ENCODE results near the gene FXYD6. TPM values are rescaled to one million over a fixed set of nuclear protein-coding genes. Genes with fewer than 3 reads are reported as not detected.

FXYD6 gene
- total and polyA plus RNA-seq, 12 donors: 34.3 to 218 (median 94.1) TPM

GRCh38 chr11:117831661-117832415, 44.6 kb downstream of the FXYD6 start:
- DNase-seq: peak in 2 of 7 donors; percentile 18 to 41
- no peak for TF ChIP-seq POLR2A (IDR thresholded peaks at IDR 0.05)
- TF ChIP-seq, protein P1, sequence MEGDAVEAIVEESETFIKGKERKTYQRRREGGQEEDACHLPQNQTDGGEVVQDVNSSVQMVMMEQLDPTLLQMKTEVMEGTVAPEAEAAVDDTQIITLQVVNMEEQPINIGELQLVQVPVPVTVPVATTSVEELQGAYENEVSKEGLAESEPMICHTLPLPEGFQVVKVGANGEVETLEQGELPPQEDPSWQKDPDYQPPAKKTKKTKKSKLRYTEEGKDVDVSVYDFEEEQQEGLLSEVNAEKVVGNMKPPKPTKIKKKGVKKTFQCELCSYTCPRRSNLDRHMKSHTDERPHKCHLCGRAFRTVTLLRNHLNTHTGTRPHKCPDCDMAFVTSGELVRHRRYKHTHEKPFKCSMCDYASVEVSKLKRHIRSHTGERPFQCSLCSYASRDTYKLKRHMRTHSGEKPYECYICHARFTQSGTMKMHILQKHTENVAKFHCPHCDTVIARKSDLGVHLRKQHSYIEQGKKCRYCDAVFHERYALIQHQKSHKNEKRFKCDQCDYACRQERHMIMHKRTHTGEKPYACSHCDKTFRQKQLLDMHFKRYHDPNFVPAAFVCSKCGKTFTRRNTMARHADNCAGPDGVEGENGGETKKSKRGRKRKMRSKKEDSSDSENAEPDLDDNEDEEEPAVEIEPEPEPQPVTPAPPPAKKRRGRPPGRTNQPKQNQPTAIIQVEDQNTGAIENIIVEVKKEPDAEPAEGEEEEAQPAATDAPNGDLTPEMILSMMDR (IDR thresholded peaks at IDR 0.05): no peak
- peaks cover 0 to 9% of the 10 kb centered on the region in 2 donors for H3K4me1 ChIP-seq (replicated peaks in 1 of 2)
- 84 to 93% (median 88%) methylated on average over 4 to 7 of the region's 7 CpGs for WGBS, 4 donors
- no peaks in the 10 kb centered on the region for H3K27me3 ChIP-seq
- H3K4me3 ChIP-seq: no peak overlapping the region
- no peaks in the 10 kb centered on the region for H3K36me3 ChIP-seq (replicated peaks in 1 of 2)
- intact Hi-C loops (cut with DNase I): no loop called here
- H3K27ac ChIP-seq: no peak overlapping the region
- H3K9me3 ChIP-seq (replicated peaks in 1 of 3): no peaks in the 10 kb centered on the region

DNA sequence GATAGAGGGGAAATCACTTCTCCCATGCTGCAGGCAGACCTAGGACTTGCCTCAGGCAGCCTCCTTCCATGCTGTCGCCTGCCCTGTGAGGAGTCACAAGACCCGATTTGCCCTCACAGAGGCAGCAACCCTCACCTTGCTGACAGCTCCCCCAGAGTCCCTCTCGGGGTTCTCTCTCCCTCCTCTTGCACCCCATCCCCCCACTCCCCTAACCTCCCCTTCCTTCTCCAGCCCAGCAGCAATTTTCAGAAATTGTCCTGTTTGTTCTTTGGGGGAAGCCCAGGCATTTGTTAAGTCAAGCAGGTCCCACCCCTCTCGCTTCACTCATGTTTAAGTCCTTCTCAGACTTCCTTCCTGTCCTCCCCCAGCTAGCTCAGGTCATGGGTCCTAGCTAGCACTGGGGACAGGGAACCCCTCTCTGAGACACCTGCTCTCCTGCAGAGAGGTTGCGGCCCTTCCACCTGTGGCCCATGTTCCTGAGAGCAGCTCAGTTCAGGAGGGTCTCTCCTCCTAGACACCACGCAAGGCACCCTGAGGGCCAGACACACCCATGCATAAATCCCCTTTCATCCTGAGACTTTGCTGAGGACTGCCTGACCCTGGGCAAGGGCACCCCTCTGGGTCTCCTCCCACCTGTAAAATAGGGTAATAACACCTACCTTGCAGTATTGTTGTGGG, 45.6 kb downstream of the FXYD6 start:
- no peaks in the 10 kb centered on the region for H3K27me3 ChIP-seq
- peak in 4 of 7 donors; percentile 12 to 48 (median 18) for DNase-seq
- H3K9me3 ChIP-seq (replicated peaks in 1 of 3): no peaks in the 10 kb centered on the region
- intact Hi-C loops (cut with DNase I): no loop called here
- peaks cover 0 to 9% of the 10 kb centered on the region in 2 donors for H3K4me1 ChIP-seq (replicated peaks in 1 of 2)
- no peak overlapping the region for H3K27ac ChIP-seq
- H3K4me3 ChIP-seq: no peak overlapping the region
- TF ChIP-seq, protein P1 (IDR thresholded peaks at IDR 0.05): no peak
- no peak for TF ChIP-seq POLR2A (IDR thresholded peaks at IDR 0.05)
- 62 to 80% (median 65%) methylated on average over 5 to 6 of the region's 6 CpGs for WGBS, 4 donors
- H3K36me3 ChIP-seq (replicated peaks in 1 of 2): no peaks in the 10 kb centered on the region

GRCh38 chr11:117830072-117830471, 46.4 kb downstream of the FXYD6 start:
- Histone ChIP-seq H3K27me3 (no peaks in the 10 kb centered on the region), H3K4me3 (no peak overlapping the region), H3K4me1 (replicated peaks in 1 of 2) (peaks cover 0 to 16% of the 10 kb centered on the region in 2 donors), H3K9me3 (replicated peaks in 1 of 3) (no peaks in the 10 kb centered on the region), H3K27ac (no peak overlapping the region), H3K36me3 (replicated peaks in 1 of 2) (no peaks in the 10 kb centered on the region)
- DNase-seq: peak in 3 of 7 donors; percentile 6 to 46 (median 16)
- 77 to 90% (median 87%) methylated on average over 14 of the region's 14 CpGs for WGBS, 4 donors
- intact Hi-C loops (cut with DNase I): no loop called here
- TF ChIP-seq, protein P1 (IDR thresholded peaks at IDR 0.05): no peak
- no peak for TF ChIP-seq POLR2A (IDR thresholded peaks at IDR 0.05)

DNA sequence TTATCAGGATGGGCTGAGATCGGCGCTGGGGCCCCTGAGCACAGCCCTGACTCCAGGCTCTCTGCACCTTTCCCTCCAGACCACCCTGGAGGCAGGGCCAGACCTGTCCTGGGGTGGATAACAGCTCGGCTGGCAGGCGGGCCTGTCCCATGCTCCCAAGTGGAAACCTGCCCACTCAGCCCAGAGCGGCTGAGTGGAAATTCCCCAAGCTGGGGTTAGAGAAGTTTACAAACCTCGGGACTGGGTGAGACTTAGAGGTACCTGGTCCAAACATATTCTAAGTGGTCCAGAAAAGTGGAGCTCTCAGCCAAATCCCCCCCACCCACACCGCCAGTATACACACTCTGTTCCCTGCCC, 47.1 kb downstream of the FXYD6 start:
- Histone ChIP-seq H3K4me3 (no peak overlapping the region), H3K9me3 (replicated peaks in 1 of 3) (no peaks in the 10 kb centered on the region), H3K36me3 (replicated peaks in 1 of 2) (no peaks in the 10 kb centered on the region), H3K27ac (peak overlapping the region in 1 of 5 donors; percentile 10), H3K27me3 (no peaks in the 10 kb centered on the region), H3K4me1 (replicated peaks in 1 of 2) (peaks cover 0 to 22% of the 10 kb centered on the region in 2 donors)
- 57 to 79% (median 74%) methylated on average over 7 of the region's 7 CpGs; no CpG with 5 or more reads in 1 of the 4 donors for WGBS, 4 donors
- no peak for TF ChIP-seq POLR2A (IDR thresholded peaks at IDR 0.05)
- TF ChIP-seq, protein P1 (IDR thresholded peaks at IDR 0.05): no peak
- DNase-seq: peak in 4 of 7 donors; percentile 10 to 46 (median 16)
- intact Hi-C loops (cut with DNase I): no loop called here

Data from adrenal gland (tissue), 12 donors.